Measurements from ENCODE around the gene DUSP6.

DNA sequence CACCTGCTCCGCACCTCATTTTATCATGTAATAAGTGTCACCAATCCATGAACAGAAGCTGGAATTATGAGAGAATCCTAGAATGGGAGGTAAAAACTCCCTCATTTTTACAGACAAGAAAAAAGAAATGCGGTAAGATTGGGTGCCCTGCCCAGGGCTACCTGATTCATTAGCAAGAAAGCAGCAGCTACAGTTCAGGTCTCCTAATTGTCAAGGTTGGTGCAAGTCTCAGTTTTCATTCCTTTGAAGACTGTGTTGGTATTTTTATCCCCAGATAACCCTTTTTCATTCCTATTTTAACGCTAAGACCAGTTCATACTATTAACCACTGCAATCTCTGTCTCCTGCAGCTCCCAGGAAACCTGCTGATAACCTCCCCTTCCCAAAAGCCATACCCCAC lies 6.9 kb downstream of the DUSP6 start:
- TF ChIP-seq CEBPB (IDR thresholded peaks at IDR 0.05) (no peak), RAD21 (IDR thresholded peaks at IDR 0.05; ENCODE audit: low read depth) (no peak), EP300 (IDR thresholded peaks at IDR 0.05; ENCODE audit: borderline replicate concordance) (no peak), YY1 (IDR thresholded peaks at IDR 0.05; ENCODE audit: low read depth) (no peak), EGR1 (IDR thresholded peaks at IDR 0.05) (no peak), CREB1 (IDR thresholded peaks at IDR 0.05; ENCODE audit: low read depth) (no peak)
- TF ChIP-seq, protein P1, sequence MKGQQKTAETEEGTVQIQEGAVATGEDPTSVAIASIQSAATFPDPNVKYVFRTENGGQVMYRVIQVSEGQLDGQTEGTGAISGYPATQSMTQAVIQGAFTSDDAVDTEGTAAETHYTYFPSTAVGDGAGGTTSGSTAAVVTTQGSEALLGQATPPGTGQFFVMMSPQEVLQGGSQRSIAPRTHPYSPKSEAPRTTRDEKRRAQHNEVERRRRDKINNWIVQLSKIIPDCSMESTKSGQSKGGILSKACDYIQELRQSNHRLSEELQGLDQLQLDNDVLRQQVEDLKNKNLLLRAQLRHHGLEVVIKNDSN (IDR thresholded peaks at IDR 0.05): no peak
- TF ChIP-seq, protein P2, sequence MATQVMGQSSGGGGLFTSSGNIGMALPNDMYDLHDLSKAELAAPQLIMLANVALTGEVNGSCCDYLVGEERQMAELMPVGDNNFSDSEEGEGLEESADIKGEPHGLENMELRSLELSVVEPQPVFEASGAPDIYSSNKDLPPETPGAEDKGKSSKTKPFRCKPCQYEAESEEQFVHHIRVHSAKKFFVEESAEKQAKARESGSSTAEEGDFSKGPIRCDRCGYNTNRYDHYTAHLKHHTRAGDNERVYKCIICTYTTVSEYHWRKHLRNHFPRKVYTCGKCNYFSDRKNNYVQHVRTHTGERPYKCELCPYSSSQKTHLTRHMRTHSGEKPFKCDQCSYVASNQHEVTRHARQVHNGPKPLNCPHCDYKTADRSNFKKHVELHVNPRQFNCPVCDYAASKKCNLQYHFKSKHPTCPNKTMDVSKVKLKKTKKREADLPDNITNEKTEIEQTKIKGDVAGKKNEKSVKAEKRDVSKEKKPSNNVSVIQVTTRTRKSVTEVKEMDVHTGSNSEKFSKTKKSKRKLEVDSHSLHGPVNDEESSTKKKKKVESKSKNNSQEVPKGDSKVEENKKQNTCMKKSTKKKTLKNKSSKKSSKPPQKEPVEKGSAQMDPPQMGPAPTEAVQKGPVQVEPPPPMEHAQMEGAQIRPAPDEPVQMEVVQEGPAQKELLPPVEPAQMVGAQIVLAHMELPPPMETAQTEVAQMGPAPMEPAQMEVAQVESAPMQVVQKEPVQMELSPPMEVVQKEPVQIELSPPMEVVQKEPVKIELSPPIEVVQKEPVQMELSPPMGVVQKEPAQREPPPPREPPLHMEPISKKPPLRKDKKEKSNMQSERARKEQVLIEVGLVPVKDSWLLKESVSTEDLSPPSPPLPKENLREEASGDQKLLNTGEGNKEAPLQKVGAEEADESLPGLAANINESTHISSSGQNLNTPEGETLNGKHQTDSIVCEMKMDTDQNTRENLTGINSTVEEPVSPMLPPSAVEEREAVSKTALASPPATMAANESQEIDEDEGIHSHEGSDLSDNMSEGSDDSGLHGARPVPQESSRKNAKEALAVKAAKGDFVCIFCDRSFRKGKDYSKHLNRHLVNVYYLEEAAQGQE (IDR thresholded peaks at IDR 0.05; ENCODE audit: low read depth): no peak
